Endothelial cell of umbilical vein (primary cell): ENCODE results near the gene TPH2. TPM values are rescaled to one million over a fixed set of nuclear protein-coding genes. Genes with fewer than 3 reads are reported as not detected.

Source experiments
- BruUV-seq: library from RNA; stranded (reverse); fragments of 400-500 nt; replicated peaks from 2 replicates; lab custom pipeline; 2021; lab: Mats Ljungman, UMichigan
- CTCF ChIA-PET: fragments of 300-600, 350-600 bp; sonication (Branson Sonifier 250); formaldehyde crosslinking; loops from one replicate; lab custom pipeline; 2021; ENCODE audit warnings: antibody characterized with exemption, inconsistent platforms; lab: Charles Lee
- POLR2A ChIA-PET: fragments of 300-600, 350-600 bp; sonication (Branson Sonifier 250); formaldehyde crosslinking; loops from one replicate; lab custom pipeline; 2021; ENCODE audit warnings: antibody characterized with exemption, inconsistent platforms; lab: Charles Lee
- DNase-seq: peaks from one replicate; pipeline ENCODE4 v3.0.0-alpha.2; 2011; ENCODE audit warnings: low read depth, low spot score
- FAIRE-seq: peaks from 2 replicates; lab custom pipeline; 2011; peaks lifted over from hg19 to GRCh38; lab: Jason Lieb, UNC
- H2AFZ ChIP-seq: 2 replicates; pipeline ENCODE4 v1.6.0; 2012; ENCODE audit warnings: low read depth, low read length, control low read depth, inconsistent platforms
- H3K27ac ChIP-seq: 2 replicates; pipeline ENCODE4 v1.5.1; 2011; ENCODE audit warnings: low read depth, mild to moderate bottlenecking, control low read depth, low read length, moderate library complexity; ENCODE audit not compliant: insufficient read depth
- H3K27me3 ChIP-seq, 2 experiments: 2 replicates each; pipeline versions ENCODE4 v1.6.0 to v1.6.1; 2011; ENCODE audit warnings: low read length in 2 of 2, mixed read lengths in 1 of 2; ENCODE audit not compliant: control insufficient read depth in 2 of 2, insufficient read depth in 2 of 2
- H3K36me3 ChIP-seq, 2 experiments: 2 replicates in 1 of 2; 3 replicates in 1 of 2; pipeline ENCODE4 v1.5.1; 2011; ENCODE audit warnings: low read length in 2 of 2, mild to moderate bottlenecking in 1 of 2, moderate library complexity in 1 of 2; ENCODE audit not compliant: control insufficient read depth in 2 of 2, insufficient read depth in 2 of 2; ENCODE audit errors: extremely low read depth in 1 of 2
- H3K4me1 ChIP-seq: 3 replicates; pipeline ENCODE4 v1.5.1; 2011; ENCODE audit warnings: mild to moderate bottlenecking, low read length; ENCODE audit not compliant: control insufficient read depth, insufficient read depth; ENCODE audit errors: extremely low read depth
- H3K4me2 ChIP-seq: 2 replicates; pipeline ENCODE4 v1.6.1; 2011; ENCODE audit warnings: low read length, control low read depth, mixed read lengths; ENCODE audit not compliant: insufficient read depth
- H3K4me3 ChIP-seq, 3 experiments: fragments of 200-600 bp in 1 of 3; sonication (generic), shearing (Covaris generic) in 1 of 3; replicated peaks in 1 of 3; 2 replicates each; pipeline ENCODE4 v1.5.1; 2011 to 2016; ENCODE audit warnings: control low read depth in 3 of 3, low read length in 3 of 3, mild to moderate bottlenecking in 2 of 3, inconsistent platforms in 1 of 3, low read depth in 1 of 3, moderate library complexity in 1 of 3; ENCODE audit not compliant: insufficient read depth in 1 of 3
- H3K79me2 ChIP-seq: 2 replicates; pipeline ENCODE4 v1.6.0; 2012; ENCODE audit warnings: low read length, inconsistent platforms; ENCODE audit not compliant: control insufficient read depth, insufficient read depth
- H3K9ac ChIP-seq: replicated peaks from 2 replicates; pipeline ENCODE3; 2011; ENCODE audit warnings: low read length, control low read depth; ENCODE audit not compliant: insufficient read depth; ENCODE audit errors: extremely low read depth
- H3K9me1 ChIP-seq: replicated peaks from 3 replicates; pipeline ENCODE4 v1.6.0; 2011; ENCODE audit warnings: mild to moderate bottlenecking, low read length; ENCODE audit not compliant: control insufficient read depth, insufficient read depth; ENCODE audit errors: extremely low read depth
- H3K9me3 ChIP-seq: replicated peaks from 2 replicates; pipeline ENCODE4 v1.5.1; 2012; ENCODE audit warnings: low read length, inconsistent platforms; ENCODE audit not compliant: control insufficient read depth, insufficient read depth
- H4K20me1 ChIP-seq: replicated peaks from 2 replicates; pipeline ENCODE3; 2011; ENCODE audit warnings: mild to moderate bottlenecking, low read length; ENCODE audit not compliant: control insufficient read depth, insufficient read depth; ENCODE audit errors: extremely low read depth
- EZH2 ChIP-seq: IDR thresholded peaks from 2 replicates; pipeline ENCODE4 v1.6.1; 2012; ENCODE audit warnings: borderline replicate concordance, low read depth, mild to moderate bottlenecking, moderate library complexity, low read length, inconsistent platforms; ENCODE audit not compliant: severe bottlenecking
- FOS ChIP-seq: IDR thresholded peaks from 2 replicates; pipeline ENCODE4 v1.6.1; 2011; ENCODE audit warnings: mild to moderate bottlenecking, low read length, moderate library complexity, borderline replicate concordance; ENCODE audit not compliant: insufficient read depth
- GATA2 ChIP-seq: IDR thresholded peaks from 2 replicates; pipeline ENCODE4 v1.7.0; 2011; ENCODE audit warnings: low read depth, mild to moderate bottlenecking, moderate library complexity, mixed read lengths, low read length; ENCODE audit not compliant: insufficient read length, insufficient read depth
- JUN ChIP-seq: IDR thresholded peaks from 2 replicates; pipeline ENCODE4 v1.6.1; 2011; ENCODE audit warnings: borderline replicate concordance, low read depth; ENCODE audit not compliant: insufficient read length, insufficient read depth
- MYC ChIP-seq: IDR thresholded peaks from one replicate; pipeline ENCODE4 v1.6.1; 2011; ENCODE audit warnings: mild to moderate bottlenecking, low read depth, low read length
- POLR2A ChIP-seq: IDR thresholded peaks from 2 replicates; pipeline ENCODE4 v1.6.1; 2012; ENCODE audit warnings: low read depth, mild to moderate bottlenecking, control low read depth, low read length
- POLR2AphosphoS5 ChIP-seq: IDR thresholded peaks from 2 replicates; pipeline ENCODE4 v1.6.1; 2012; ENCODE audit warnings: low read depth, mild to moderate bottlenecking, control low read depth, low read length, moderate library complexity; ENCODE audit not compliant: insufficient read depth
- dilution Hi-C: fragments of 300-500 bp; cut with MboI; formaldehyde crosslinking; loops from one replicate; pipeline ENCODE4 v1.15.0; 2019; ENCODE audit warnings: low sequenced_read_pairs; ENCODE audit not compliant: extremely low pct_ligation_motif_present
- intact Hi-C: fragments of 100-400 bp; cut with micrococcal nuclease; formaldehyde crosslinking; loops from one replicate; pipeline ENCODE4 v1.10.0; 2022
- polyA plus RNA-seq, 4 experiments: library from polyadenylated mRNA; depleted of rRNA in 3 of 4; stranded (reverse) in 3 of 4; unstranded in 1 of 4; fragments of >200 nt; gene quantifications; 2 replicates each; pipeline versions ENCODE4 v1.2.1 to v1.2.3, GENCODE V29; 2011 to 2012; ENCODE audit warnings: missing spikeins in 1 of 4
- total RNA-seq: library from RNA; stranded (reverse); gene quantifications from 2 replicates; pipeline ENCODE4 v1.2.3, GENCODE V29; 2021
- TF ChIP-seq, protein P1 (sequence below): IDR thresholded peaks from 2 replicates; pipeline ENCODE4 v1.6.1; 2011; ENCODE audit not compliant: insufficient read depth, insufficient read length
- TF ChIP-seq, protein P2 (sequence below), 2 donors: IDR thresholded peaks; 1 replicate in 1 of 2; 2 replicates in 1 of 2; pipeline ENCODE4 v1.5.1; 2011; ENCODE audit warnings: low read length in 2 of 2, mild to moderate bottlenecking in 2 of 2, moderate library complexity in 2 of 2, control low read depth in 1 of 2, inconsistent platforms in 1 of 2, low read depth in 1 of 2; ENCODE audit not compliant: insufficient read depth in 1 of 2; ENCODE audit errors: extremely low read depth in 1 of 2

Gene TPH2
- total and polyA plus RNA-seq, 2 donors (not counting 3 experiments of a cell fraction or from before 2014, with no cell fraction given): not detected

DNA sequence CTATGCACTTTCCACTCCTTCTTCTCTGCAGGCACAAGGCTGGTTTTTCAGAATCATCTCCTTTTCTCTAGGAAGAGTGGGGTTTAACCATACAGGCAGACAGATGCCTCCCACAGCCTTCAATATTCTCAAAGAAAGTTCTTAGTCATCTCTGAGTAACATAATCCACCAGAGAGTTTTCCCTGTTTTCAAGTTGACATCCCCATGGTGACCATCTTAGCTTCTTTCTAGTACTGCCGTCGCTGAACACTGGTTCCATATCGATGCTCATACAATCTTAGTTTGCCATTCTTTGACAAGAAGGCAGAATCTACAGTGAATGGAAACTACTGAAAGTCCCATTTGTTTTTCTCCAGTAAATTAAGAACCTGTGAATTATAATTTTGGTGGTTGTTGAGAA is 28.6 kb downstream of the TPH2 start:
- dilution Hi-C loops: no loop called here

More for the DNA sequence above, 28.6 kb downstream of the TPH2 start:
- Histone ChIP-seq H3K9me3 (no peaks in the 10 kb centered on the region), H3K4me3 (no peak overlapping the region), H4K20me1 (no peaks in the 10 kb centered on the region), H3K79me2 (no peaks in the 10 kb centered on the region), H3K4me2 (no peak overlapping the region), H2AFZ (no peak overlapping the region), H3K9ac (no peak overlapping the region), H3K4me1 (no peaks in the 10 kb centered on the region), H3K9me1 (no peaks in the 10 kb centered on the region), H3K27me3 (no peaks in the 10 kb centered on the region), H3K36me3 (no peaks in the 10 kb centered on the region), H3K27ac (no peak overlapping the region)
- no peak for DNase-seq
- TF ChIP-seq POLR2AphosphoS5: no peak
- TF ChIP-seq EZH2: no peak
- TF ChIP-seq, protein P1, sequence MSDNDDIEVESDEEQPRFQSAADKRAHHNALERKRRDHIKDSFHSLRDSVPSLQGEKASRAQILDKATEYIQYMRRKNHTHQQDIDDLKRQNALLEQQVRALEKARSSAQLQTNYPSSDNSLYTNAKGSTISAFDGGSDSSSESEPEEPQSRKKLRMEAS: no peak
- TF ChIP-seq, protein P2, sequence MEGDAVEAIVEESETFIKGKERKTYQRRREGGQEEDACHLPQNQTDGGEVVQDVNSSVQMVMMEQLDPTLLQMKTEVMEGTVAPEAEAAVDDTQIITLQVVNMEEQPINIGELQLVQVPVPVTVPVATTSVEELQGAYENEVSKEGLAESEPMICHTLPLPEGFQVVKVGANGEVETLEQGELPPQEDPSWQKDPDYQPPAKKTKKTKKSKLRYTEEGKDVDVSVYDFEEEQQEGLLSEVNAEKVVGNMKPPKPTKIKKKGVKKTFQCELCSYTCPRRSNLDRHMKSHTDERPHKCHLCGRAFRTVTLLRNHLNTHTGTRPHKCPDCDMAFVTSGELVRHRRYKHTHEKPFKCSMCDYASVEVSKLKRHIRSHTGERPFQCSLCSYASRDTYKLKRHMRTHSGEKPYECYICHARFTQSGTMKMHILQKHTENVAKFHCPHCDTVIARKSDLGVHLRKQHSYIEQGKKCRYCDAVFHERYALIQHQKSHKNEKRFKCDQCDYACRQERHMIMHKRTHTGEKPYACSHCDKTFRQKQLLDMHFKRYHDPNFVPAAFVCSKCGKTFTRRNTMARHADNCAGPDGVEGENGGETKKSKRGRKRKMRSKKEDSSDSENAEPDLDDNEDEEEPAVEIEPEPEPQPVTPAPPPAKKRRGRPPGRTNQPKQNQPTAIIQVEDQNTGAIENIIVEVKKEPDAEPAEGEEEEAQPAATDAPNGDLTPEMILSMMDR (IDR thresholded peaks at IDR 0.05; ENCODE audit: extremely low read depth in 1 of 2, insufficient read depth in 1 of 2, low read depth in 1 of 2, low read length in 2 of 2): no peak
- TF ChIP-seq GATA2: no peak
- TF ChIP-seq JUN: no peak
- no peak for TF ChIP-seq MYC
- TF ChIP-seq FOS: no peak
- TF ChIP-seq POLR2A: no peak
- ChIA-PET POLR2A (no interaction called here), CTCF (no interaction called here)
- FAIRE-seq: no peak
- intact Hi-C loops: no loop called here
- no TSS peak for BruUV-seq
